Vein endothelial cell (primary cell): ENCODE measurements around the gene ELF2. TPM values are rescaled to one million over a fixed set of nuclear protein-coding genes. Genes with fewer than 3 reads are reported as not detected.

ENCODE experiments used
- small RNA-seq: library from RNA; depleted of rRNA; stranded (forward); fragments of <200 nt; gene quantifications from one replicate; pipeline ENCODE3, GENCODE V24; 2012
- total RNA-seq: library from RNA; depleted of rRNA; stranded (reverse); fragments of >200 nt; gene quantifications from 2 replicates; pipeline ENCODE4 v1.2.3, GENCODE V29; 2012

ELF2 gene
- 39.8 and 45.8 TPM in 2 replicates for total RNA-seq

GRCh38 chr4:139177049-139177868, at the start of gene ELF2:
Gene ELF2, minus strand, starts transcription at chr4:139177218. Its CDS starts 39,517 bp downstream, at chr4:139137701.

GRCh38 chr4:139015269-139015947, 161.6 kb downstream of the ELF2 start, which contains the start of gene NOCT:
Gene NOCT, plus strand, starts transcription at chr4:139015781. Its CDS starts 201 bp downstream, at chr4:139015982.

Small RNA genes lying within 50 kb of the gene (small RNA-seq; reads per million reads assigned to genes)
- gene RF00017 (not detected), gene RF00019 (not detected), gene RN7SL382P (not detected), gene RNU6-531P (not detected)

Other genes starting within 250 kb of the ELF2 start
- 28.6 and 42.5 TPM in 2 replicates for gene NOCT, start 161.4 kb downstream of the ELF2 start, total RNA-seq
- gene MGARP, start 103.0 kb upstream of the ELF2 start, total RNA-seq = 2.8 and 18.0 TPM in 2 replicates
- 44.4 and 51.6 TPM in 2 replicates for gene NAA15, start 124.3 kb upstream of the ELF2 start, total RNA-seq
- 40.5 and 46.1 TPM in 2 replicates for gene NDUFC1, start 125.3 kb upstream of the ELF2 start, total RNA-seq